ENCODE measurements around the gene LAG3. TPM values are rescaled to one million over a fixed set of nuclear protein-coding genes. Genes with fewer than 3 reads are reported as not detected.

Gene LAG3
- total RNA-seq, 2 experiments from 2014 or later = 0.19 TPM; not detected in 1

DNA sequence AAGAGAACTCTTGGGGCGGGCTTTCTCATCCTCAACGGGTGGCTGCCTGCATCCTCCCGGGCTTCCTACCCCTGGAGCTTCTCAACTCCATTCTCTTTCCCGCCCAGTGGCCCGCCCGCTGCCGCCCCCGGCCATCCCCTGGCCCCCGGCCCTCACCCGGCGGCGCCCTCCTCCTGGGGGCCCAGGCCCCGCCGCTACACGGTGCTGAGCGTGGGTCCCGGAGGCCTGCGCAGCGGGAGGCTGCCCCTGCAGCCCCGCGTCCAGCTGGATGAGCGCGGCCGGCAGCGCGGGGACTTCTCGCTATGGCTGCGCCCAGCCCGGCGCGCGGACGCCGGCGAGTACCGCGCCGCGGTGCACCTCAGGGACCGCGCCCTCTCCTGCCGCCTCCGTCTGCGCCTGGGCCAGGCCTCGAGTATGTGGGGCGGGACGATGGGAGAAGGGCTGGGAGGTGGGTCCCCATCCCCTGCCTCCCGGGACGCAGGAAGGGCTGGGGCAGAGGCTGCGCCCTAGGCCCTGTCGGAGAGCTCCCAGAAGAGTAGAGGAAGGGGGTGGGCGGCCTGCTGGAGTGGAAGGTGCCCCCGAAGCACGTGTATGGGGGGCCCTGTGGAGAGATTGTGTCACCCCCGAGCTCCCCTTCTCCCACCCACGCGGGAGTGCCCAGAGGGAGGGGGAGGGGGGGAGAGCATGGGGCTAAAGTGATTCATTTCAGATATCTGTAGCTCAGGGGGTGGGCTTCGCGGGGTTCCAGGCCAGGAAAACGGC is 1.5 kb downstream of the LAG3 start:
- Histone ChIP-seq H3K27ac (ENCODE audit: low read depth, low read length, poor library complexity, severe bottlenecking) (no peak overlapping the region), H3K9me3 (ENCODE audit: low read length) (no peaks in the 10 kb centered on the region), H2AFZ (ENCODE audit: low read length) (no peak overlapping the region), H3K4me2 (ENCODE audit: low read length) (no peak overlapping the region), H3K4me1 (ENCODE audit: insufficient read depth, low read length, poor library complexity, severe bottlenecking) (peaks cover 34% of the 10 kb centered on the region), H4K20me1 (ENCODE audit: insufficient read depth, low read length) (no peaks in the 10 kb centered on the region), H3K36me3 (ENCODE audit: insufficient read depth, low read length) (no peaks in the 10 kb centered on the region), H3K79me2 (ENCODE audit: insufficient read depth, low read depth, low read length) (no peaks in the 10 kb centered on the region), H3K9me2 (ENCODE audit: insufficient read depth, low read length) (no peaks in the 10 kb centered on the region), H3K4me3 (ENCODE audit: low read depth, low read length, poor library complexity, severe bottlenecking) (no peak overlapping the region)
- BruUV-seq (replicated peaks) = no TSS peak
- TF ChIP-seq, protein P1, sequence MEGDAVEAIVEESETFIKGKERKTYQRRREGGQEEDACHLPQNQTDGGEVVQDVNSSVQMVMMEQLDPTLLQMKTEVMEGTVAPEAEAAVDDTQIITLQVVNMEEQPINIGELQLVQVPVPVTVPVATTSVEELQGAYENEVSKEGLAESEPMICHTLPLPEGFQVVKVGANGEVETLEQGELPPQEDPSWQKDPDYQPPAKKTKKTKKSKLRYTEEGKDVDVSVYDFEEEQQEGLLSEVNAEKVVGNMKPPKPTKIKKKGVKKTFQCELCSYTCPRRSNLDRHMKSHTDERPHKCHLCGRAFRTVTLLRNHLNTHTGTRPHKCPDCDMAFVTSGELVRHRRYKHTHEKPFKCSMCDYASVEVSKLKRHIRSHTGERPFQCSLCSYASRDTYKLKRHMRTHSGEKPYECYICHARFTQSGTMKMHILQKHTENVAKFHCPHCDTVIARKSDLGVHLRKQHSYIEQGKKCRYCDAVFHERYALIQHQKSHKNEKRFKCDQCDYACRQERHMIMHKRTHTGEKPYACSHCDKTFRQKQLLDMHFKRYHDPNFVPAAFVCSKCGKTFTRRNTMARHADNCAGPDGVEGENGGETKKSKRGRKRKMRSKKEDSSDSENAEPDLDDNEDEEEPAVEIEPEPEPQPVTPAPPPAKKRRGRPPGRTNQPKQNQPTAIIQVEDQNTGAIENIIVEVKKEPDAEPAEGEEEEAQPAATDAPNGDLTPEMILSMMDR (conservative IDR thresholded peaks at IDR 0.05; ENCODE audit: low read length) = no peak
- TF ChIP-seq EZH2phosphoT487 (IDR thresholded peaks at IDR 0.05; ENCODE audit: borderline replicate concordance, low read depth, low read length) = no peak
- ChIA-PET POLR2A (interaction anchor here (0.5 kb wide), 1 partner anchor 1197 kb away, joined by 3 read pairs; no protein-coding TSS in a partner anchor), CTCF (ENCODE audit: unreplicated experiment) (interaction anchor here (0.6 kb wide), 1 partner anchor 21 kb away, joined by 3 read pairs; no protein-coding TSS in a partner anchor)
- DNase-seq (ENCODE audit: low spot score) = no peak
- intact Hi-C loops (cut with micrococcal nuclease; ENCODE audit: unreplicated experiment) = no loop called here

DNA sequence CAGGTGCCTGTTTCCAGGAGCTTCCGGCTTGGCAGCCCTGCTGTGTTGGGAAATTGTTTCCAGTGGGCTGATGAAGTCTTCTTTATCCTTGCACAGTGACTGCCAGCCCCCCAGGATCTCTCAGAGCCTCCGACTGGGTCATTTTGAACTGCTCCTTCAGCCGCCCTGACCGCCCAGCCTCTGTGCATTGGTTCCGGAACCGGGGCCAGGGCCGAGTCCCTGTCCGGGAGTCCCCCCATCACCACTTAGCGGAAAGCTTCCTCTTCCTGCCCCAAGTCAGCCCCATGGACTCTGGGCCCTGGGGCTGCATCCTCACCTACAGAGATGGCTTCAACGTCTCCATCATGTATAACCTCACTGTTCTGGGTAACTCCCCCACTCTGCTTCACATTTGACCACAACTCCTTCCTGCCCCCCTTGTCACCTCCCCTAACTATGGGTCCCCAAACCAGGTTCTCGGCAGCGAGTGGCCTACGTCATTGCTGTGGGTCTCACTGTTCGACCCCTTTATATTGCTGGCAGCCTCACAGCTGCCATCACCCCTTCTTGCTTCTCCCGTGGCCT is 2.3 kb downstream of the LAG3 start:
- Histone ChIP-seq H3K27ac (ENCODE audit: low read depth, low read length, poor library complexity, severe bottlenecking) (no peak overlapping the region), H3K36me3 (ENCODE audit: insufficient read depth, low read length) (no peaks in the 10 kb centered on the region), H3K9me2 (ENCODE audit: insufficient read depth, low read length) (no peaks in the 10 kb centered on the region), H3K4me2 (ENCODE audit: low read length) (no peak overlapping the region), H4K20me1 (ENCODE audit: insufficient read depth, low read length) (no peaks in the 10 kb centered on the region), H3K4me1 (ENCODE audit: insufficient read depth, low read length, poor library complexity, severe bottlenecking) (peaks cover 34% of the 10 kb centered on the region), H2AFZ (ENCODE audit: low read length) (no peak overlapping the region), H3K9me3 (ENCODE audit: low read length) (no peaks in the 10 kb centered on the region), H3K4me3 (ENCODE audit: low read depth, low read length, poor library complexity, severe bottlenecking) (no peak overlapping the region), H3K79me2 (ENCODE audit: insufficient read depth, low read depth, low read length) (no peaks in the 10 kb centered on the region)
- CTCF ChIA-PET (ENCODE audit: unreplicated experiment) = no interaction called here
- no peak for DNase-seq (ENCODE audit: low spot score)
- BruUV-seq (replicated peaks) = no TSS peak
- TF ChIP-seq, protein P1 (conservative IDR thresholded peaks at IDR 0.05; ENCODE audit: low read length) = no peak
- no peak for TF ChIP-seq EZH2phosphoT487 (IDR thresholded peaks at IDR 0.05; ENCODE audit: borderline replicate concordance, low read depth, low read length)
- intact Hi-C loops (cut with micrococcal nuclease; ENCODE audit: unreplicated experiment) = no loop called here
- POLR2A ChIA-PET = no interaction called here
